GM19468 (cell line): ENCODE results near the gene GALNT16.

Experiments used
- ATAC-seq: cut with Tn5 transposase; IDR thresholded peaks from one replicate; pipeline ENCODE4 v1.9.1; 2021; ENCODE audit warnings: mild to moderate bottlenecking, moderate library complexity, moderate number of reproducible peaks; ENCODE audit not compliant: unreplicated experiment; ENCODE audit errors: extremely low read depth

Gene GALNT16

GRCh38 chr14:69328765-69329164, 68.8 kb downstream of the GALNT16 start:
- ATAC-seq = no peak

- no peak for ATAC-seq
Measured at GRCh38 chr14:69331206-69331605, 71.2 kb downstream of the GALNT16 start.

GRCh38 chr14:69332782-69333395, 72.9 kb downstream of the GALNT16 start:
- ATAC-seq = no peak

GRCh38 chr14:69333791-69334337, 73.9 kb downstream of the GALNT16 start:
- ATAC-seq = no peak

GRCh38 chr14:69334576-69334975, 74.6 kb downstream of the GALNT16 start:
- no peak for ATAC-seq

GRCh38 chr14:69335371-69335771, 75.4 kb downstream of the GALNT16 start:
- no peak for ATAC-seq

GRCh38 chr14:69337984-69338383, 78.0 kb downstream of the GALNT16 start:
- no peak for ATAC-seq

- no peak for ATAC-seq
Measured at GRCh38 chr14:69339426-69339825, 79.5 kb downstream of the GALNT16 start.

- ATAC-seq = no peak
Measured at GRCh38 chr14:69342928-69343525, 83.1 kb downstream of the GALNT16 start.

GRCh38 chr14:69344171-69344570, 84.2 kb downstream of the GALNT16 start:
- ATAC-seq = no peak

- ATAC-seq = no peak
Measured at GRCh38 chr14:69345402-69345801, 85.4 kb downstream of the GALNT16 start.

GRCh38 chr14:69346710-69347109, 86.8 kb downstream of the GALNT16 start:
- no peak for ATAC-seq

- no peak for ATAC-seq
Measured at GRCh38 chr14:69349091-69349777, 89.3 kb downstream of the GALNT16 start.

- ATAC-seq = no peak
Measured at GRCh38 chr14:69350892-69351291, 90.9 kb downstream of the GALNT16 start.

- no peak for ATAC-seq
Measured at GRCh38 chr14:69351385-69351784, 91.4 kb downstream of the GALNT16 start.

GRCh38 chr14:69351911-69352310, 92.0 kb downstream of the GALNT16 start:
- no peak for ATAC-seq

GRCh38 chr14:69353168-69353567, 93.2 kb downstream of the GALNT16 start:
- no peak for ATAC-seq

- ATAC-seq = peak; percentile 41
Measured at GRCh38 chr14:69354383-69355153, 94.6 kb downstream of the GALNT16 start.

GRCh38 chr14:69355154-69355597, 95.2 kb downstream of the GALNT16 start:
- no peak for ATAC-seq

- no peak for ATAC-seq
Measured at GRCh38 chr14:69355607-69356281, 95.8 kb downstream of the GALNT16 start.
